ENCODE measurements around the gene CHPF. TPM values are rescaled to one million over a fixed set of nuclear protein-coding genes. Genes with fewer than 3 reads are reported as not detected.
A peak's percentile ranks its signal among the peaks of the same experiment; 100 is the strongest.

The CHPF gene
- total RNA-seq, 1 experiment from 2014 or later: 228 TPM

- H3K4me2 ChIP-seq (ENCODE audit: low read length): peak overlapping the region; percentile 98
- peaks cover 2 to 28% of the 10 kb centered on the region in 2 experiments; a peak in 3 of 4 replicates for H3K36me3 ChIP-seq (ENCODE audit: control insufficient read depth in 1 of 2, insufficient read depth in 2 of 2, low read length in 2 of 2)
- H3K9me2 ChIP-seq (ENCODE audit: insufficient read depth): no peaks in the 10 kb centered on the region
- H3K9ac ChIP-seq (ENCODE audit: low read length): peak overlapping the region; percentile 95
- ChIA-PET RAD21 (ENCODE audit: low non-redundant PET in 1 of 2, low total read pairs in 2 of 2, uncharacterized antibody in 2 of 2, unreplicated experiment in 2 of 2) (interaction anchor here in 1 of 2 experiments (1.5 kb wide), 1 partner anchor 56 kb away, joined by 3 read pairs; the partner anchor contains the start of gene STK11IP), CTCF (interaction anchor here (0.7 to 3.0 kb wide), 10 partner anchors 12 to 153 kb away, joined by 3 to 15 read pairs (median 4); partner anchors contain the start of genes GMPPA and STK11IP), POLR2A (no interaction called here)
- peak overlapping the region; percentile 97 for H3K27ac ChIP-seq (ENCODE audit: low read depth, low read length)
- H3K4me1 ChIP-seq (ENCODE audit: control insufficient read depth in 1 of 2, insufficient read depth in 2 of 2, low read length in 2 of 2): peaks cover 19 to 68% of the 10 kb centered on the region in 2 experiments
- intact Hi-C loops (cut with micrococcal nuclease): loop anchor here (1.0 to 5.0 kb wide), 5 partner anchors 57 to 479 kb away; partner anchors contain the start of genes IHH and SLC4A3
- peak overlapping the region; percentile 75 to 99 for H3K4me3 ChIP-seq (replicated peaks in 1 of 2; ENCODE audit: low read depth in 1 of 2, low read length in 2 of 2)
- BruUV-seq (replicated peaks): no TSS peak
- H3K9me3 ChIP-seq (ENCODE audit: control insufficient read depth in 1 of 2, insufficient read depth in 1 of 2, low read depth in 1 of 2, low read length in 2 of 2): no peaks in the 10 kb centered on the region
- ATAC-seq (peak; percentile 52), DNase-seq (ENCODE audit: low read depth, low spot score) (peak; percentile 92)
- peaks cover 49% of the 10 kb centered on the region for H3K79me2 ChIP-seq (ENCODE audit: insufficient read depth, low read length)
- TF ChIP-seq SRF (IDR thresholded peaks at IDR 0.05; ENCODE audit: low read depth) (no peak), POLR2A (IDR thresholded peaks at IDR 0.05; ENCODE audit: borderline replicate concordance, extremely low read depth, insufficient read depth, insufficient read length) (no peak), EZH2phosphoT487 (IDR thresholded peaks at IDR 0.05; ENCODE audit: borderline replicate concordance) (no peak), ZBTB33 (IDR thresholded peaks at IDR 0.05; ENCODE audit: extremely low read depth, insufficient replicate concordance, low read length) (no peak), EGR1 (IDR thresholded peaks at IDR 0.05; ENCODE audit: low read depth) (no peak), POLR2AphosphoS5 (IDR thresholded peaks at IDR 0.05; ENCODE audit: low read depth, low read length) (peak; percentile 60; the same call in 1 of the 2 replicates), EZH2 (IDR thresholded peaks at IDR 0.05) (no peak), JUND (IDR thresholded peaks at IDR 0.05) (no peak), YY1 (IDR thresholded peaks at IDR 0.05; ENCODE audit: extremely low read depth, insufficient replicate concordance, low read depth, low read length) (peak; percentile 14), CBX3 (IDR thresholded peaks at IDR 0.05; ENCODE audit: low read depth) (no peak), CTCF (IDR thresholded peaks at IDR 0.05 in 2 of 3, conservative IDR thresholded peaks at IDR 0.05 in 1 of 3; ENCODE audit: borderline replicate concordance in 1 of 3, insufficient read depth in 1 of 3, low read depth in 2 of 3, low read length in 2 of 3) (peak in 2 of 3 experiments; percentile 90 to 100; a peak in 4 of 6 replicates)
- H4K20me1 ChIP-seq (ENCODE audit: insufficient read depth): peaks cover 6% of the 10 kb centered on the region; the same call in 1 of the 2 replicates
- H3K27me3 ChIP-seq (ENCODE audit: insufficient read depth, low read length): no peaks in the 10 kb centered on the region
- H2AFZ ChIP-seq (ENCODE audit: low read depth, low read length, poor library complexity, severe bottlenecking): no peak overlapping the region
Measured at GRCh38 chr2:219541611-219542180, 1.9 kb downstream of the CHPF start.

All from HCT116 (cell line).